Measurements from ENCODE around the gene PLAAT5. TPM values are rescaled to one million over a fixed set of nuclear protein-coding genes. Genes with fewer than 3 reads are reported as not detected.

PLAAT5 gene
- total and polyA plus RNA-seq, 2 donors (not counting 3 experiments of a cell fraction or from before 2014, with no cell fraction given) = not detected

DNA sequence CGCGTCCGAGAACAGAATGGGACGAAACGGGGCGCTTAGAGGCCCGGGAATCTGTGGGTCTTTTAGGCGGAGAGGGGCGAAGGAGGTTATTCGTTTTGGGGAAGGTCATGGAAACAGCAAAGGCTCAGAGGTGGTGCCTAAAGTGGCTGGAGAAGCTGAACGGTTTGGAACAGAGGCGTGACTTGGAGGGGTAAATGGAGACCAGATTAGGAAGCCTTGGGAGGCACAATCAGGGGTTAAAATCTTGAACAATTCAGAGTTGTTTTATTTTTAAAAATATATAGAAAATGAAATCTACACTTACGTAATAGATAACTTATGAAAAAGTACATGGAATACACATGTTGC is 247 bp upstream of the PLAAT5 start:
- no peak overlapping the region for H3K9ac ChIP-seq (replicated peaks; ENCODE audit: extremely low read depth, insufficient read depth, low read length)
- no peak for TF ChIP-seq POLR2A (IDR thresholded peaks at IDR 0.05; ENCODE audit: low read depth, low read length)
- TF ChIP-seq EZH2 (IDR thresholded peaks at IDR 0.05; ENCODE audit: borderline replicate concordance, low read depth, low read length, severe bottlenecking) = no peak
- no peak for TF ChIP-seq GATA2 (IDR thresholded peaks at IDR 0.05; ENCODE audit: insufficient read depth, insufficient read length, low read depth, low read length)
- no peak for TF ChIP-seq JUN (IDR thresholded peaks at IDR 0.05; ENCODE audit: borderline replicate concordance, insufficient read depth, insufficient read length, low read depth)
- TF ChIP-seq MYC (IDR thresholded peaks at IDR 0.05; ENCODE audit: low read depth, low read length) = no peak
- no peak for TF ChIP-seq POLR2AphosphoS5 (IDR thresholded peaks at IDR 0.05; ENCODE audit: insufficient read depth, low read depth, low read length)
- TF ChIP-seq FOS (IDR thresholded peaks at IDR 0.05; ENCODE audit: borderline replicate concordance, insufficient read depth, low read length) = no peak
- no peak for TF ChIP-seq CTCF (IDR thresholded peaks at IDR 0.05; ENCODE audit: extremely low read depth in 1 of 2, insufficient read depth in 1 of 2, low read depth in 1 of 2, low read length in 2 of 2)
- TF ChIP-seq MAX (IDR thresholded peaks at IDR 0.05; ENCODE audit: insufficient read depth, insufficient read length) = no peak
- no peaks in the 10 kb centered on the region for H3K9me1 ChIP-seq (replicated peaks; ENCODE audit: control insufficient read depth, extremely low read depth, insufficient read depth, low read length)
- no TSS peak for BruUV-seq (replicated peaks)
- dilution Hi-C loops (cut with MboI; ENCODE audit: extremely low pct_ligation_motif_present, low sequenced_read_pairs) = no loop called here
- H3K79me2 ChIP-seq (ENCODE audit: control insufficient read depth, insufficient read depth, low read length) = no peaks in the 10 kb centered on the region
- FAIRE-seq (no peak), DNase-seq (ENCODE audit: low read depth, low spot score) (no peak)
- peak overlapping the region; percentile 12 to 29 (median 23) for H3K4me3 ChIP-seq (replicated peaks in 1 of 3; ENCODE audit: insufficient read depth in 1 of 3, low read depth in 1 of 3, low read length in 3 of 3)
- H3K27me3 ChIP-seq (ENCODE audit: control insufficient read depth in 2 of 2, insufficient read depth in 2 of 2, low read length in 2 of 2) = peaks cover 40 to 55% of the 10 kb centered on the region in 2 experiments
- ChIA-PET POLR2A (no interaction called here), CTCF (interaction anchor here (1.1 to 4.1 kb wide), 2 partner anchors 8 to 12 kb away, joined by 3 to 18 read pairs; no protein-coding TSS in a partner anchor)
- peak overlapping the region; percentile 31 for H3K4me2 ChIP-seq (ENCODE audit: insufficient read depth, low read length)
- no peaks in the 10 kb centered on the region for H3K9me3 ChIP-seq (replicated peaks; ENCODE audit: control insufficient read depth, insufficient read depth, low read length)
- intact Hi-C loops (cut with micrococcal nuclease) = no loop called here
- H3K36me3 ChIP-seq (ENCODE audit: control insufficient read depth in 2 of 2, extremely low read depth in 1 of 2, insufficient read depth in 2 of 2, low read length in 2 of 2) = no peaks in the 10 kb centered on the region
- no peaks in the 10 kb centered on the region for H4K20me1 ChIP-seq (replicated peaks; ENCODE audit: control insufficient read depth, extremely low read depth, insufficient read depth, low read length)
- H2AFZ ChIP-seq (ENCODE audit: low read depth, low read length) = no peak overlapping the region
- H3K27ac ChIP-seq (ENCODE audit: insufficient read depth, low read depth, low read length) = no peak overlapping the region
- peaks cover 3% of the 10 kb centered on the region for H3K4me1 ChIP-seq (ENCODE audit: control insufficient read depth, extremely low read depth, insufficient read depth, low read length)
